Breast epithelium (tissue), 3 donors: ENCODE measurements around the gene USP10.

Source experiments
- CTCF ChIP-seq, 3 donors: fragments of 450-650 bp; IDR thresholded peaks; one replicate each; pipeline ENCODE4 v1.5.1; 2016 to 2017; ENCODE audit warnings: antibody characterized with exemption in 3 of 3, mild to moderate bottlenecking in 3 of 3, moderate library complexity in 3 of 3
- POLR2A ChIP-seq: fragments of 450-650 bp; IDR thresholded peaks from one replicate; pipeline ENCODE4 v1.6.1; 2016; ENCODE audit warnings: antibody characterized with exemption, mild to moderate bottlenecking, moderate library complexity
- POLR2AphosphoS5 ChIP-seq, 3 donors: sonication (generic); formaldehyde crosslinking; IDR thresholded peaks; one replicate each; pipeline ENCODE4 v1.6.1; 2017; ENCODE audit warnings: antibody characterized with exemption in 3 of 3

GRCh38 chr16:84769416-84769815 is 69.6 kb downstream of the USP10 start:
- TF ChIP-seq POLR2A (no peak), CTCF (IDR thresholded peaks at IDR 0.05) (no peak), POLR2AphosphoS5 (IDR thresholded peaks at IDR 0.05) (no peak)
